VCaP (cell line): ENCODE results near the gene LSG1.
"Not testable (repeated sequence)": the region's sequence is repeated elsewhere in the genome, so short reads cannot be mapped to it uniquely, and the experiment has no call there.

Experiments used
- H3K27ac ChIP-seq: fragments of 450-650 bp; 2 replicates; pipeline ENCODE4 v1.5.1; 2017
- TF ChIP-seq, protein P1 (sequence below): fragments of 450-650 bp; conservative IDR thresholded peaks from 2 replicates; pipeline ENCODE4 v1.5.1; 2017; ENCODE audit warnings: mild to moderate bottlenecking, moderate library complexity

The LSG1 gene

DNA sequence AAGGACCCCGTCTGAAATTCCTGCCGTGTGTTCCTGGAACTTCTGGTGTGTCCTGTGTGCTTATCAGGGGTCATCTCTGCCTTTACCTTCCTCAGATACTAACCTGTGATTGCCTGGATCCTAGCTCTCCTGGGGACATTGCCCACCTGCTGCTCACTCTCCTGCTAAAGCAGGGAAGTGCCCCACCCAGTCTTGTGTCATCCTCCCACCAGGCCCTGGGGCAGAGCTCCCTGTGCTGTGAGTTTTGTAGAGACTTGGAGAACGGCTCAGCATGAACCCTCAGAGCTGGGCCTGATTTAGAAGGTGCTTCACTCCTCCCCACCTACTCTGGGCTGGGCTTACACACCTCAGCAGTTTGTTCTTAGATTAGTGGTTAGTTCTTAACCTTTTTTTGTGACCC is 34.9 kb downstream of the LSG1 start:
- TF ChIP-seq, protein P1, sequence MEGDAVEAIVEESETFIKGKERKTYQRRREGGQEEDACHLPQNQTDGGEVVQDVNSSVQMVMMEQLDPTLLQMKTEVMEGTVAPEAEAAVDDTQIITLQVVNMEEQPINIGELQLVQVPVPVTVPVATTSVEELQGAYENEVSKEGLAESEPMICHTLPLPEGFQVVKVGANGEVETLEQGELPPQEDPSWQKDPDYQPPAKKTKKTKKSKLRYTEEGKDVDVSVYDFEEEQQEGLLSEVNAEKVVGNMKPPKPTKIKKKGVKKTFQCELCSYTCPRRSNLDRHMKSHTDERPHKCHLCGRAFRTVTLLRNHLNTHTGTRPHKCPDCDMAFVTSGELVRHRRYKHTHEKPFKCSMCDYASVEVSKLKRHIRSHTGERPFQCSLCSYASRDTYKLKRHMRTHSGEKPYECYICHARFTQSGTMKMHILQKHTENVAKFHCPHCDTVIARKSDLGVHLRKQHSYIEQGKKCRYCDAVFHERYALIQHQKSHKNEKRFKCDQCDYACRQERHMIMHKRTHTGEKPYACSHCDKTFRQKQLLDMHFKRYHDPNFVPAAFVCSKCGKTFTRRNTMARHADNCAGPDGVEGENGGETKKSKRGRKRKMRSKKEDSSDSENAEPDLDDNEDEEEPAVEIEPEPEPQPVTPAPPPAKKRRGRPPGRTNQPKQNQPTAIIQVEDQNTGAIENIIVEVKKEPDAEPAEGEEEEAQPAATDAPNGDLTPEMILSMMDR, result no peak
- no peak overlapping the region for H3K27ac ChIP-seq

DNA sequence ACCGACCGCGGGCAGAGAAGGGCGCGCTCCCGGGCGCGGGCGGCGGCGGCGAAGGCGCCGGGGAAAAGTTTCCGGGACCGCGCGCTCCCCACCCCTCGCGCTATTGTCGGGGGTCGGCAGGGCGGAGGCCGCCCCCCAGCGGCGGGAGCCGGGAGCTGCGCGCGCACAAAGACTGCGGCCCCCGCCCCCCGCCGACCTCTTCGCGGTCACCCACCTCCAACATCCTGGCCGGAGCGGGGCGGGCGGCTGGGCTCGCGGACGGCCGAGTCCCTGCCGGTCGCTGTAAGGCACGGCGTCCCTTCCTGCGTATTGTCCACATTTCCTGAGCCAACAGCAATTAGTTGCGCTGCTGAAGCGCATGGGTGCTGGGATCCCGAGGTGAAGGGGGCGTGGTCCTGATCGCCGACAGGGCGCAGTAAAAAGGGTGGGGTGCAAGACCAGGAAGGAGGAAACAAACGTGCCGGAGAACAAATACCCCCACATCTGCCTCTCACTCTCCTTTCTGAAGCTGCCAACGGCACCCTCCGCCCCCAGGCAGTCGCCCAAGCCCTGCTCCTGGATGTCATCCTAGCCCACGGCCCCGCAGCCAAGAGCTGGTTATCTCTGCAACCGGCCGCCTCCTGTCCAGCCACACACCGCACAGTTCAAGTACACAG is 38.5 kb downstream of the LSG1 start, which contains the start of gene TMEM44:
TSS of gene TMEM44 (minus strand) at position 71 of the 656 bp plus-strand sequence. CDS start 204 bp downstream, outside the sequence.
- H3K27ac ChIP-seq, result peak within 1 kb of the TSS; percentile 85
- TF ChIP-seq, protein P1, result peak; percentile 85

DNA sequence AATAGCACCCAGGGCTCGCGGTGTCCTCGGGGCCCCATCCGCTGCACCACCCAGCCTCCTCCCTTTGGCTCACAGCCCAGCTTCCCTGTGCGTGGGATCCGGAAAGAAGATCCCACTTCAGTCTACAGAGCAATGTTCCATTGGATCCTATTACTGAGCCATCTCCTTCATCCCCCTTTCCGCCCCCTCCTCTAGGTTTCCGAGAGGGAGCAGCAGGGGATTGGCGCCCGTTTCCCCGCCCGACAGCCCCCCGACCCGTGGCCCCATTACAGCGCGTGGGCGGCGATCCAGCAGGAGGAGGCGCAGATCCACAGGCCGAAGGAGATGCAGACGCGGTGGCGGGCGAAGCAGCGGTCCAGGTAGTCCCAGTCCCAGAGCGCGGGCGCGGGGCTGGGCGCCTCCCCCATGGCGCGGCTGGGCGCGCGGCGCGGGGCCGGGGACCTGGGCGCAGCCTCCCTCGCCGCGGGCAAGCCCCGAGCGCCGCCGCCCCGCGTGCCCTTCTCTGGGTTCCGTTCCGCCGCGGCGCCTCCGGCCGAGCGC is 39.1 kb downstream of the LSG1 start:
- TF ChIP-seq, protein P1, result no peak
- peak overlapping the region; percentile 85 for H3K27ac ChIP-seq

DNA sequence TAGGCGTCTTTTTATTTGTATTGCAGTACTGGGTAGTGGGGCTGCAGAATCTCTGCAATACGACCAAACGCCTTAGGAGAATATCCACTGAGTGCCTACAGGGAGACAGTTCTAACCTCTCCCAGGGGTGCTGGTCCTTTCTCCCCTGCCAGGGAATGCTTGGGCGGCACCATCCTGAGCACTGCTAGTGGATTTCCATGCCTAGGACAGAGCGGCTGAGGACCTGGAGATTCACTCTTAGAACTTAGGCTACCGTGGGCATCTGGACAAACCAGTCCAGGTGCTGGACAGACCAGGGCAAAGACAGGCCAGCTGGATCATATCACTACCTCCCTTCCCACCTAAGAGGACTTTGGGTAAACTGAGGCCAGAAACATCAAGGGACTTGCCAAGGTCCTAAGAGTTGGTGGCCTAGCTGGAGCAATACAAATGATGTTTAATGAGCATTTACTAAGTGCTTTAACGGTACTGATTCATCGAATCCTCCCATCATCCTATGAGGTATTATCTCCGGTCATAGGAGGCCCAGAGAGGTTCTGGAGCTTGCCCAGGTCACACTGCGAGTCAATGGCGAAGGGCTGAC is 39.7 kb downstream of the LSG1 start:
- TF ChIP-seq, protein P1, result no peak
- H3K27ac ChIP-seq, result peak overlapping the region; percentile 85

DNA sequence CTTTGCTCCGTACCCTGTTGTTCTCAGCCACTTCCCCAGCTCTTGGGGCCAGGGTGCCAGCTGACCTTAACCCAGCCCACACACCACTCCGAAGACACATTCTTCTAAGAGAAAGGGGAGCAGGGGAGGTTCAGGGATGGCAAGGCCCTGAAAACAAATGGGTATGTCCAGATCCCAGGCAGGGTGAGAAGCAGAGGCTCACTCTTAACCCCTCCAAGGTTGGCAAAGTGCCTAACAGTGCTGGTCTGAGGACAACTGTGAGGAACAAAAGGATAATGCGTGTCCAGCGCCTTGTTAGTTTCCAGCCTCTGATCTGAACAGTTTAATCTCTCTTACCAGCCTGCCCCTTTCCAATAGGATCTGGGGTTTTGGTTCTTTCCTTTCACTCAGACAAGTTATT is 40.3 kb downstream of the LSG1 start:
- no peak overlapping the region for H3K27ac ChIP-seq
- TF ChIP-seq, protein P1, result no peak

DNA sequence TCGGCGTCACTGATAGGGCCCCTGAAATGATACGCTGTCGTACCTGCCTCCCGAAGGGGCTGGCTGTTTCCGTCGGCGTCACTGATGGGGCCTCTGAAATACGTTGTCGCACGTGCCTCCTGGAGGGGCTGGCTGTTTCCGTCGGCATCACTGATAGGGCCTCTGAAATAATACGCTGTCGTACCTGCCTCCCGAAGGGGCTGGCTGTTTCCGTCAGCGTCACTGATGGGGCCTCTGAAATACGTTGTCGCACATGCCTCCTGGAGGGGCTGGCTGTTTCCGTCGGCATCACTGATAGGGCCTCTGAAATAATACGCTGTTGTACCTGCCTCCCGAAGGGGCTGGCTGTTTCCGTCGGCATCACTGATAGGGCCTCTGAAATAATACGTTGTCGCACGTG is 41.3 kb downstream of the LSG1 start:
- not testable (repeated sequence) for H3K27ac ChIP-seq

DNA sequence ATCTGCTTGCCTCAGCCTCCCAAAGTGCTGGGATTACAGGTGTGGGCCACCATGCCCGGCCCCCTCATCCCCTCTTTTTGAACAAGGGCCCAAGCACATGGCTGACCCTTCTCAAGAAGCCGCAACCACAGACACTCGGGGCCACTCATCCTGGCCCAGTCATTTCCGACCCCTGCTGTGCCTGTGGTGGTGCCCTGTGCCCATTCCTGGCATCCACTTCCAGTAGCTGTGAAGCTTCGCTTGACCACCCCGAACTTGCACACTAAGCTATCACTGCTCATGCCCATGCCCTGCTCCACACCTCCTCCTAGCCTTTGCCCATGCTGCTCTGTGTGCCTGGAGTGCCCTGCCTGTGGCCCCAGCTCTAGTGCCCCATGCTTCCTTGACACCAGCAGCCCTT is 47.0 kb downstream of the LSG1 start:
- TF ChIP-seq, protein P1, result no peak
- no peak overlapping the region for H3K27ac ChIP-seq
